GM12878 (cell line): ENCODE measurements around the gene UGT1A8.

Source experiments
- CHD4 ChIP-seq: fragments of 200-600 bp; sonication (generic); IDR thresholded peaks from 2 replicates; pipeline ENCODE4 v1.6.1; 2016; ENCODE audit warnings: mild to moderate bottlenecking
- MXI1 ChIP-seq: fragments of 150-350 bp; IDR thresholded peaks from 2 replicates; pipeline ENCODE4 v1.6.1; 2011; ENCODE audit warnings: low read depth, mild to moderate bottlenecking, inconsistent platforms, low read length, improper control_type of control experiment
- POLR2AphosphoS5 ChIP-seq: IDR thresholded peaks from 2 replicates; pipeline ENCODE4 v1.6.1; 2011; ENCODE audit warnings: mild to moderate bottlenecking, low read length, inconsistent platforms
- RCOR1 ChIP-seq: conservative IDR thresholded peaks from 2 replicates; pipeline ENCODE4 v1.6.1; 2012; ENCODE audit warnings: low read depth, low read length, improper control_type of control experiment
- SP1 ChIP-seq: IDR thresholded peaks from one replicate; pipeline ENCODE4 v1.6.1; 2011; ENCODE audit warnings: low read depth, low read length
- WRNIP1 ChIP-seq: IDR thresholded peaks from 2 replicates; pipeline ENCODE4 v1.6.1; 2011; ENCODE audit warnings: low read depth, low read length, improper control_type of control experiment, borderline replicate concordance
- TF ChIP-seq, protein P1 (sequence below): fragments of 450-650 bp; IDR thresholded peaks from 2 replicates; pipeline ENCODE4 v1.6.1; 2018; ENCODE audit warnings: mild to moderate bottlenecking, low read depth, moderate library complexity; ENCODE audit not compliant: partially characterized antibody

DNA sequence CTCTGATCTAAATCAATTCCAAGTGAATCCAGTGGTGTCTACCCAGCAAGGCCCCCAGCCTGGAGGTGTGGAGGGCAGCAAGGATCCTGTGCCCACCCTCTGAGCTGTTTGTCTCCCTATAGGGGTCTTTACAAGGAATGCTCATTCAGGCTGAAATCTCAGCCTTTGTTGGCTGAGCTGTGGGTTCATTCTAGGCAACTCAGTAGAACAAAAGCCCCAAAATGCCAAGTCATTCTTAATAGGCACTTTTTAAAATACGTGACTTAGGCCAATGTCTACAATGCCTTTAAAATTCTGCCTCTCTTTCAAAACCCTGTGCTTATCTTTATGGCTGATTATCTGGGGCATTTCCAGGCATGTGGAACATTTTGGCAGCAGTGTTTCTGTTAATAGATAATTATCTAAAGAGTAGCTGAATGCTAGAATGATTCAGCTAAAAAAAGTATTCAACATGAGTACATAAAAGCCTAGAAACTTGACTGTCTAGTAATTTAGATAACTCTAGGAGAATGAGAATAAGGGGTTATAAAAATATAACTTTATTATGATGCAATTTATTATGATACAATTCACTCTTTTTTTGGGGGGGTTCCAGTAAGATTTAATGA lies 82.7 kb downstream of the UGT1A8 start:
- TF ChIP-seq SP1, result no peak
- no peak for TF ChIP-seq POLR2AphosphoS5
- TF ChIP-seq RCOR1, result no peak
- no peak for TF ChIP-seq CHD4
- no peak for TF ChIP-seq MXI1
- TF ChIP-seq, protein P1, sequence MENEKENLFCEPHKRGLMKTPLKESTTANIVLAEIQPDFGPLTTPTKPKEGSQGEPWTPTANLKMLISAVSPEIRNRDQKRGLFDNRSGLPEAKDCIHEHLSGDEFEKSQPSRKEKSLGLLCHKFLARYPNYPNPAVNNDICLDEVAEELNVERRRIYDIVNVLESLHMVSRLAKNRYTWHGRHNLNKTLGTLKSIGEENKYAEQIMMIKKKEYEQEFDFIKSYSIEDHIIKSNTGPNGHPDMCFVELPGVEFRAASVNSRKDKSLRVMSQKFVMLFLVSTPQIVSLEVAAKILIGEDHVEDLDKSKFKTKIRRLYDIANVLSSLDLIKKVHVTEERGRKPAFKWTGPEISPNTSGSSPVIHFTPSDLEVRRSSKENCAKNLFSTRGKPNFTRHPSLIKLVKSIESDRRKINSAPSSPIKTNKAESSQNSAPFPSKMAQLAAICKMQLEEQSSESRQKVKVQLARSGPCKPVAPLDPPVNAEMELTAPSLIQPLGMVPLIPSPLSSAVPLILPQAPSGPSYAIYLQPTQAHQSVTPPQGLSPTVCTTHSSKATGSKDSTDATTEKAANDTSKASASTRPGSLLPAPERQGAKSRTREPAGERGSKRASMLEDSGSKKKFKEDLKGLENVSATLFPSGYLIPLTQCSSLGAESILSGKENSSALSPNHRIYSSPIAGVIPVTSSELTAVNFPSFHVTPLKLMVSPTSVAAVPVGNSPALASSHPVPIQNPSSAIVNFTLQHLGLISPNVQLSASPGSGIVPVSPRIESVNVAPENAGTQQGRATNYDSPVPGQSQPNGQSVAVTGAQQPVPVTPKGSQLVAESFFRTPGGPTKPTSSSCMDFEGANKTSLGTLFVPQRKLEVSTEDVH, result no peak
- no peak for TF ChIP-seq WRNIP1
